GM12872 (cell line): Measurements from ENCODE around the gene PMPCB.

Experiments used
- TF ChIP-seq, protein P1 (sequence below): IDR thresholded peaks from 3 replicates; pipeline ENCODE4 v1.5.1; 2011; ENCODE audit warnings: low read depth, mild to moderate bottlenecking, low read length, moderate library complexity; ENCODE audit not compliant: insufficient read depth

PMPCB gene

DNA sequence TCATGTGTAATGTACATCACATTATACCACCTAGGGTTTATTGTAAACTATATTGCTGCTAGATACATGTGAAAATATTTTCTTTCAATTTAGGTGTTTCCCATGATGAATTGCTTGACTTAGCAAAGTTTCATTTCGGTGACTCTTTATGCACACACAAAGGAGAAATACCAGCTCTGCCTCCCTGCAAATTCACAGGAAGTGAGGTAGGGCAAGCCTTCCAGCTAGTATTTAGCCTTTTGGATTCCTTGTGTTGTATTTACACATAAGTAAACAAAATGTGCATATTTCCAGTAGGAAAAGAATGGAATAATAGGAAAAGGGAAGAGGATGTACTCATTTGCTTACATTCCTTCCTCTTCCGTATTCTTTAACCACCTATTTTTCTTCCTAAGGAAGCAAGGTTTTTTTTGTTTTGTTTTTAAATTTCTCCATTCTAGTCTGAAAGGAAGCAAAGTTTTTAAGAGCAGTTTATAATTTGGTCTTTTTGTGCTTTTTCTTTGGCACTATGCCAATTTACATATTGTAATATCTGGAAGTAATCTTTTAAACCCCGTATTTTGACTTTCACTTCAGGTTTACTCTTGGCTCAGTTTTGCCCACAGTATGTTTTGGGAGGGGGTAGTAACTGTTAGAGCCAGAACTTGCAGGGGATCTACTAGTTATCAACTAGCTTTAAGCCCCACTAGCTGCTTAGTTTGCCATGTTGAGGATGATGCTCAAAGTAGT, 10.4 kb downstream of the PMPCB start:
- TF ChIP-seq, protein P1, sequence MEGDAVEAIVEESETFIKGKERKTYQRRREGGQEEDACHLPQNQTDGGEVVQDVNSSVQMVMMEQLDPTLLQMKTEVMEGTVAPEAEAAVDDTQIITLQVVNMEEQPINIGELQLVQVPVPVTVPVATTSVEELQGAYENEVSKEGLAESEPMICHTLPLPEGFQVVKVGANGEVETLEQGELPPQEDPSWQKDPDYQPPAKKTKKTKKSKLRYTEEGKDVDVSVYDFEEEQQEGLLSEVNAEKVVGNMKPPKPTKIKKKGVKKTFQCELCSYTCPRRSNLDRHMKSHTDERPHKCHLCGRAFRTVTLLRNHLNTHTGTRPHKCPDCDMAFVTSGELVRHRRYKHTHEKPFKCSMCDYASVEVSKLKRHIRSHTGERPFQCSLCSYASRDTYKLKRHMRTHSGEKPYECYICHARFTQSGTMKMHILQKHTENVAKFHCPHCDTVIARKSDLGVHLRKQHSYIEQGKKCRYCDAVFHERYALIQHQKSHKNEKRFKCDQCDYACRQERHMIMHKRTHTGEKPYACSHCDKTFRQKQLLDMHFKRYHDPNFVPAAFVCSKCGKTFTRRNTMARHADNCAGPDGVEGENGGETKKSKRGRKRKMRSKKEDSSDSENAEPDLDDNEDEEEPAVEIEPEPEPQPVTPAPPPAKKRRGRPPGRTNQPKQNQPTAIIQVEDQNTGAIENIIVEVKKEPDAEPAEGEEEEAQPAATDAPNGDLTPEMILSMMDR: no peak

DNA sequence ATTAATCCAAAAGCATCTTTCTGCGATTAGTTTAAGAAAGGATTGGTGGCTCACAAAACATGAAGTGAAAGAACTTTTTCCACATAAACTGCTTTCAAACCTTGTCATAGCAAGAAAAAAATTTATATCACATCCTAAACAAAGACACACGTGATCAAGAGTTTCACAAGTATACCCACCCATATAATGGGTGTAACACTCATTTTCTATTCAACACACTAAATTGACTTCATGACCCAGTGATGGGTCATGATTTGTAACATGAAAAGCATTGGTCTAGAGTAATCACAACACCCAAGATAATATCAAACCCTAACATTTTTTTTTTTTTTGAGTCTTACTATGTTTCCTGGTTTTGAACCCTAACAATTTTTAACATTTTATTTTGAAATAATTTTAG, 17.6 kb downstream of the PMPCB start:
- TF ChIP-seq, protein P1: no peak

DNA sequence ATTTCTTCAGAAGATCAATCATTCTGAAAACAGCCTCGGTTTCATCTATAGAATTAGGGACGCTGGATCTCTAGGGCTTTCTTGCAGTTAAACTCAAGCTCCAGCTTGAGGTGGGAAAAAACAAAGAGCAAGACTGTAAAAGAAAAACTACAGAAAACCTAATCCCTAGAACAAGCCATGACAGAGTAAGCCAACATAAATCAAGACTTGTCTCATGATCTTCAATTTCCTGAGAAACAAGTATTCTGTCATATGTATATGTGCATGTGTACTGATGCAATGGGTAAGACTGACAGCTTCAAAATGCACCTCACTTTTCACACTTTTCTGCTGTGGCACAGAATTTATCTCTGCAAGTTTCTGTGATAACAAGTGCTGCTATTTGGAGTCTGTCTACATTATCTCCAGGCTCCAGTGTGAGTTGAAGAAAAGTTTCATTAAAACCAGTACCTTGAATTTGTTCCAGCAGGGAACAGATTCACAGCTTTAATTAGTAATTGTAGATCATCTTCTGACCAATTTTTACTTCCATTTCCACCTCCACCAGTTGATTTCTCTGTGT, 19.2 kb downstream of the PMPCB start:
- TF ChIP-seq, protein P1: no peak

DNA sequence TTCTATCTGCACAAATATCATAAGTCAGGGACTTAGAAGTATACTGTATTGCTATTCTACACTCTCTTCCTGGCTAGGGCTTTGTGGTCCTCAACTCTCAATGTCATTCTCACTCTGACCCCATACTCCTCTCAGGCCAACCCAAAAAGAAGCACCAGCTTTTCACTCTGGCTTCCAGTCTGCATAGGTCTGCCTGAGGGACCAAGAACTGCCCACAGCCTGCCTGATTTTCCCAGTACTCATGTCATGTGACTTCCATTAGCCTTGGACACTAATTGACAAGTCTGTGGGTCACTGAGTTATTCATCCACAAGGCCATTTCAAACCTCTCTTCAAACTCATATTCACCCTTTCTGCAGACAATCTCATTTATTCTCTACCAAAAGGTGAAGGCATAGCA, 19.8 kb downstream of the PMPCB start:
- TF ChIP-seq, protein P1: no peak

DNA sequence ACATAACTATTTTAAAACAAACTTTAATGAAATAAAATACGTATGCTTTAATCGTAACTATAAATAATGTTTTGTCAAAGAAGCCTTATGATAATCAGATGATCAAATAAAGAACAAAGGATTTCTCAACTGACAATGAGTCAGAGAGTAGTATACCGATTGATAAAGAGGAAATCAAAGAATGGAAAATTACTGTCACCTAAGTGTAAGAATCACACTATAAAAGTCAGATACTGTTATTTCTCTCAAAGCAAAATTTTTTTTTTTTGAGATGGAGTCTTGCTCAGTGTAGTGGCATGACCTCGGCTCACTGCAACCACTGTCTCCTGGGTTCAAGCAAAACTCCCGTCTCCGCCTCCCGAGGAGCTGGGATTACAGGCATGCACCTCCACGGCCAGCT, 28.5 kb downstream of the PMPCB start:
- TF ChIP-seq, protein P1: no peak

DNA sequence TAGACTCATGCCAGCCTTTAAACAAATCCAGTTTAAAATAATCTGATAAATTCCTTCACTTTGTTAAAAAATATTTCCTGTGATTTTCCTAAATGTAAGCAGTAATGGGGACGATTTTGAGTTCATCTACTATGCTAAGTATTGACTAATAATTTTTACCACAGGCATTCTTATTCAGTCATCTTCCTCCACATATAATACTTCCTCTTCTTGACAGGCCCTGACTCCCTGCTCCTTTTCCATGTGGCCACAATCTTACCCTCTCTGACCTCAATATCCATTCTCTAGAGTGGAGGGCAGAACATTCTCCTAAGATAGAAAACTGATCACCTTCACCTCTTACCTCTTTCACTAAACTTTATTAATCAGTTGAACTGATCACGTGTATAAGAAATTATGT, 39.5 kb downstream of the PMPCB start:
- TF ChIP-seq, protein P1: no peak

DNA sequence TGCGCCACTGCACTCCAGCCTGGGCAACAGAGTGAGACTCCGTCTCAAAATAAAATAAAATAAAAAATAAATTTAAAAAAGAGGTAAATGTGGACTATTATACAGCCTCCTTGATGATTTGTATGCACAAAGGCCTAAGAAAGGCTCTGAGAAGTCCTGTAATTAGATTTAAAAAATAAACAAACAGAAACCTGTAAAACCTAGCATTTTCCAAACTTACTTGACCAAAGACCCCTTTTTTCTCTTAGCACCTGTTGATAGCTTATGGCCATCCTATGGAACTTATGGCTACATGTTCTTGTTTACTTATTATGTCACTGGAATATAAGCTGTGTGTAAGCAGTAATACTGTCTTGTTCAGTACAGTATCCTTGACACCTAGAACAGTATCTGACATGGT, 41.6 kb downstream of the PMPCB start:
- TF ChIP-seq, protein P1: no peak
